ENCODE data around the gene MRPL23. TPM values are rescaled to one million over a fixed set of nuclear protein-coding genes. Genes with fewer than 3 reads are reported as not detected.
"Not testable (repeated sequence)": the region's sequence is repeated elsewhere in the genome, so short reads cannot be mapped to it uniquely, and the experiment has no call there.

Gene MRPL23
- polyA plus RNA-seq, 1 donor, result 70.2 TPM

DNA sequence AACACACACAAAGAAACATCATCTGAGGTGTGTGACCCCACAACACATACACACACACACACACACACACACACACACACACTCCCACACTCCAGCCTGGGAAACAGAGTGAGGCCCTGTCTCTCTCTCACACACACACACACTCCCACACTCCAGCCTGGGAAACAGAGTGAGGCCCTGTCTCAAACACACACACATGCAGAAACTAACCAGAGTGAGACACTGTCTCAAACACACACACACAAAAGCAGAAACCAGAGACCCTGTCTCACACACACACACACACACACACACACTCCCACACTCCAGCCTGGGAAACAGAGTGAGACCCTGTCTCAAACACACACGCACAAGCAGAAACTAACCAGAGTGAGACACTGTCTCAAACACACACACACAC is 7.3 kb upstream of the MRPL23 start:
- not testable (repeated sequence) for H3K27me3 ChIP-seq (ENCODE audit: control insufficient read depth, insufficient read depth, low read length); H3K27ac ChIP-seq (ENCODE audit: low read length); H3K36me3 ChIP-seq (ENCODE audit: control insufficient read depth, insufficient read depth, low read length); H3K4me1 ChIP-seq (ENCODE audit: control insufficient read depth, insufficient read depth, low read length); H3K9me3 ChIP-seq (ENCODE audit: control insufficient read depth, low read depth, low read length); H3K4me3 ChIP-seq (ENCODE audit: low read length)
- no CpG with 5 or more reads among the region's 1 CpG for WGBS (ENCODE audit: insufficient coverage, low lambda C conversion rate)
- DNase-seq, result peak in 1 of 2 donors; percentile 33

DNA sequence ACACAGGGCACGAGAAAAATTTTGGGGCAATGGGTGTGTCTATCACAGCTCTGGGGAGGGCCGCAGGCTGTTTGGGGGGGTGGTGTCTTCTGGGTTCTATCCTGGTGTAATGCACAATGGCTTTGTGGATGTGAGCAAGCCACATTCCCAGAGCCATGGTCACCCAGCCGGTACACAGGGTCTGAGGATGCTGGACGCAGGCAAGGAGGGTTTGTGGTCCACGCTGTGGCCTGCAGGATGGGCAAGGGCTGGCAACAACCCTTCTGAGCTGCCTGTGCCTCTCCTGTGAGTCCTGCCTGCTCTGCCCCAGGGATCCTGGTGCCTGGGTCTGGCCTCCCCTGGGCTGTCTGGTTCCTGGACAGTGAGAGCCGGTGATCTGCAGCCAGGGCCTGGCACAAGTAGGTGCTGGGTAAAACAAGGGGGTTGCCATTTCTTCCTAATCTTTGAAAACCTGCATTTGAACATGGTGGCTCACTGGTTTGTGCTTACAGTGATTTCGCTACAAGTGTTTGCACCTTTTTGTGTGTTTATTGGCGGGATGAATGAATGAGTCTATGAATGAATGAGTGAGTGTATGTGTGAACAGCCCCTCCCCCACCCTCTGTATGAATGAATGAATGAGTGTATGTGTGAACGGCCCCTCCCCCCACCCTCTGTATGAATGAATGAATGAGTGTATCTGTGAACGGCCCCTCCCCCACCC is 4.4 kb upstream of the MRPL23 start:
- H3K27ac ChIP-seq (ENCODE audit: low read length), result no peak overlapping the region
- H3K4me3 ChIP-seq (ENCODE audit: low read length), result no peak overlapping the region
- no peaks in the 10 kb centered on the region for H3K27me3 ChIP-seq (ENCODE audit: control insufficient read depth, insufficient read depth, low read length)
- 100% methylated on average over 1 of the region's 10 CpGs for WGBS (ENCODE audit: insufficient coverage, low lambda C conversion rate)
- no peak for DNase-seq
- no peaks in the 10 kb centered on the region for H3K36me3 ChIP-seq (ENCODE audit: control insufficient read depth, insufficient read depth, low read length)
- H3K4me1 ChIP-seq (ENCODE audit: control insufficient read depth, insufficient read depth, low read length), result no peaks in the 10 kb centered on the region
- peaks cover under 1% of the 10 kb centered on the region for H3K9me3 ChIP-seq (ENCODE audit: control insufficient read depth, low read depth, low read length)

- no peak overlapping the region for H3K27ac ChIP-seq (ENCODE audit: low read length)
- WGBS (ENCODE audit: insufficient coverage, low lambda C conversion rate), result 50% methylated on average over 2 of the region's 15 CpGs
- H3K9me3 ChIP-seq (ENCODE audit: control insufficient read depth, low read depth, low read length), result no peaks in the 10 kb centered on the region
- DNase-seq, result no peak
- H3K36me3 ChIP-seq (ENCODE audit: control insufficient read depth, insufficient read depth, low read length), result no peaks in the 10 kb centered on the region
- H3K4me3 ChIP-seq (ENCODE audit: low read length), result no peak overlapping the region
- no peaks in the 10 kb centered on the region for H3K27me3 ChIP-seq (ENCODE audit: control insufficient read depth, insufficient read depth, low read length)
- no peaks in the 10 kb centered on the region for H3K4me1 ChIP-seq (ENCODE audit: control insufficient read depth, insufficient read depth, low read length)
Observed at GRCh38 chr11:1943576-1943975, 3.6 kb upstream of the MRPL23 start.

GRCh38 chr11:1943977-1944376 is 3.2 kb upstream of the MRPL23 start:
- H3K27me3 ChIP-seq (ENCODE audit: control insufficient read depth, insufficient read depth, low read length), result no peaks in the 10 kb centered on the region
- H3K9me3 ChIP-seq (ENCODE audit: control insufficient read depth, low read depth, low read length), result no peaks in the 10 kb centered on the region
- no peak for DNase-seq
- no peak overlapping the region for H3K4me3 ChIP-seq (ENCODE audit: low read length)
- no peak overlapping the region for H3K27ac ChIP-seq (ENCODE audit: low read length)
- no peaks in the 10 kb centered on the region for H3K4me1 ChIP-seq (ENCODE audit: control insufficient read depth, insufficient read depth, low read length)
- no peaks in the 10 kb centered on the region for H3K36me3 ChIP-seq (ENCODE audit: control insufficient read depth, insufficient read depth, low read length)
- 69% methylated on average over 4 of the region's 9 CpGs for WGBS (ENCODE audit: insufficient coverage, low lambda C conversion rate)

GRCh38 chr11:1947592-1948237 is 583 bp downstream of the MRPL23 start:
- H3K27ac ChIP-seq (ENCODE audit: low read length), result no peak overlapping the region
- no peaks in the 10 kb centered on the region for H3K9me3 ChIP-seq (ENCODE audit: control insufficient read depth, low read depth, low read length)
- H3K27me3 ChIP-seq (ENCODE audit: control insufficient read depth, insufficient read depth, low read length), result no peaks in the 10 kb centered on the region
- no peak overlapping the region for H3K4me3 ChIP-seq (ENCODE audit: low read length)
- no peak for DNase-seq
- no peaks in the 10 kb centered on the region for H3K4me1 ChIP-seq (ENCODE audit: control insufficient read depth, insufficient read depth, low read length)
- WGBS (ENCODE audit: insufficient coverage, low lambda C conversion rate), result no CpG with 5 or more reads among the region's 36 CpGs
- H3K36me3 ChIP-seq (ENCODE audit: control insufficient read depth, insufficient read depth, low read length), result no peaks in the 10 kb centered on the region

DNA sequence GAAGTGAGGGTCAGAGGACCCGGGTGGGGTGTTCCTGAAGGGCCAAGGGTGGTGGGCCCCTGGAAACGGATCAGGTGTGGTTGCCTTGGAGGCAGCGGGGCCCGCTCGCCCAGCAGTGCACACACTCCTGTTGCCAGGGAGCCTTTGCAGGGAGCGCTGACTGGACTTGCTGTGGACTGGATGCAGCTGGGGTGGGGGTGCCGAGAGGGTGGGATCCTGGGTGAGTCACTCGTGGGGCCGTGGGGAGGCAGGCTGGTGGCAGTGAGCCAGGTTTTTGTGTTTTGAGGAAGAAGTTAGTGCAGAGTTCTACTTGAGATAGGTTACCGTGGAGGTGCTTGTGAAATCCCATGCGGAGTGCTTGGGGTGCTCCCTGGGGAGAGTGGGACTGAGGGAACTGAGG is 1.3 kb downstream of the MRPL23 start:
- Histone ChIP-seq H3K9me3 (ENCODE audit: control insufficient read depth, low read depth, low read length) (no peaks in the 10 kb centered on the region), H3K36me3 (ENCODE audit: control insufficient read depth, insufficient read depth, low read length) (no peaks in the 10 kb centered on the region), H3K27me3 (ENCODE audit: control insufficient read depth, insufficient read depth, low read length) (no peaks in the 10 kb centered on the region), H3K27ac (ENCODE audit: low read length) (no peak overlapping the region), H3K4me1 (ENCODE audit: control insufficient read depth, insufficient read depth, low read length) (peaks cover 4% of the 10 kb centered on the region), H3K4me3 (ENCODE audit: low read length) (no peak overlapping the region)
- DNase-seq, result no peak
- WGBS (ENCODE audit: insufficient coverage, low lambda C conversion rate), result no CpG with 5 or more reads among the region's 11 CpGs

DNA sequence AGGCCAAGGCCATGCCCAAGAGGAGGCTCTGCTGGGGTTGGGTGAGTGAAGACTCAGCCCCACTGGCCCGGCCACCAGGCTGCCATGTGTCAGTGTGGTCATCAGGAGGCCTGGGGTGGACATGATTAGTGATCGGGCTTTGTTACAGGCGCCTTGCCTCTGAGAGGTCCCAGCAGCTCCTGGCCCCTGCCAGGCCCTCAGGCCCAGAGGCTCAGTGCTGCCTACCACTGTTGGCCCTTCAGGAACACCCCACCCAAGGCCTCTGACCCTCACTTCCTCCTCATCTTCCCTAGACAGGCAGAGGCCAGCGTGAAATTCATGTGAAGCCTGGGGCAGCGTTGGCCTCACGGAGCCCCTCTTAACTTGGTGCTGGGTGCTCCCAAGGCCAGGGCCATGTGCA is 2.2 kb downstream of the MRPL23 start:
- Histone ChIP-seq H3K27me3 (ENCODE audit: control insufficient read depth, insufficient read depth, low read length) (no peaks in the 10 kb centered on the region), H3K9me3 (ENCODE audit: control insufficient read depth, low read depth, low read length) (no peaks in the 10 kb centered on the region), H3K27ac (ENCODE audit: low read length) (no peak overlapping the region), H3K36me3 (ENCODE audit: control insufficient read depth, insufficient read depth, low read length) (no peaks in the 10 kb centered on the region), H3K4me1 (ENCODE audit: control insufficient read depth, insufficient read depth, low read length) (peaks cover 5% of the 10 kb centered on the region), H3K4me3 (ENCODE audit: low read length) (no peak overlapping the region)
- no CpG with 5 or more reads among the region's 6 CpGs for WGBS (ENCODE audit: insufficient coverage, low lambda C conversion rate)
- DNase-seq, result no peak

GRCh38 chr11:1949922-1950321 is 2.8 kb downstream of the MRPL23 start:
- Histone ChIP-seq H3K27ac (ENCODE audit: low read length) (no peak overlapping the region), H3K4me1 (ENCODE audit: control insufficient read depth, insufficient read depth, low read length) (peaks cover 5% of the 10 kb centered on the region), H3K27me3 (ENCODE audit: control insufficient read depth, insufficient read depth, low read length) (no peaks in the 10 kb centered on the region), H3K36me3 (ENCODE audit: control insufficient read depth, insufficient read depth, low read length) (no peaks in the 10 kb centered on the region), H3K4me3 (ENCODE audit: low read length) (no peak overlapping the region), H3K9me3 (ENCODE audit: control insufficient read depth, low read depth, low read length) (no peaks in the 10 kb centered on the region)
- DNase-seq, result no peak
- WGBS (ENCODE audit: insufficient coverage, low lambda C conversion rate), result no CpG with 5 or more reads among the region's 15 CpGs

DNA sequence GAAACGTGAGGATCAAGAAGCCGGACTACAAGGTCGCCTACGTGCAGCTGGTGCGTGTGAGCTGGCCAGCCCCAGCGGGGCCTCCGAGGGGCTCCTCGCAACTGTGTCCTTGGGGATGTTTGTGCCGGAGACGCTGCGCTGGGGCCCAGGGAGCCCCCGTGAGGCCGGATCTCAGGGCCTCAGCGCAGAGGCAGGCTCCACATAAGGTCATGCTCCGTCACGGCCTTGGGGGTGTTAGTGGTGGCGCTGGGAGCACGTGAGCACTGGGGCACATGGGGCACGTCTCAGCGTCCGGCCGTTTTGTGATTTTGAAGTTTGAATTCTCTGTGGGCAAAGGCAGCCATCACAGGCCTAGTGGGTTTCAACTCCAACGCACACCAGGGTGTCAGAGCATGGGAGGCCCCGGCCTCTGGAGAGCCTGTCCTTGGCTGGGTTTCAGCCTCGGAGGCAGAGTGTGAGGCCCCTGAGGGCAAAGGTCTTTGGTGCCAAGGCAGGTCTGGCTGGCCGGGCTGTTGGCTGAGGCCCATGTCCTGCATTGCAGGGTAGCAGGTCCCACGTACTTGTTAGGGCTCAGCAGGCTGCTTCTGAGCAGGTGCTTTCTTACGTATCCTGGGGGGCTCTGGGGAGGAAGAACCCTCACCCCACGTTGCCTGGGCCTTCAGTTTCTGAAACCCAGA is 5.8 kb downstream of the MRPL23 start:
- Histone ChIP-seq H3K27me3 (ENCODE audit: control insufficient read depth, insufficient read depth, low read length) (no peaks in the 10 kb centered on the region), H3K4me3 (ENCODE audit: low read length) (no peak overlapping the region), H3K27ac (ENCODE audit: low read length) (peak overlapping the region; percentile 69), H3K4me1 (ENCODE audit: control insufficient read depth, insufficient read depth, low read length) (peaks cover 5% of the 10 kb centered on the region), H3K36me3 (ENCODE audit: control insufficient read depth, insufficient read depth, low read length) (no peaks in the 10 kb centered on the region), H3K9me3 (ENCODE audit: control insufficient read depth, low read depth, low read length) (no peaks in the 10 kb centered on the region)
- no CpG with 5 or more reads among the region's 29 CpGs for WGBS (ENCODE audit: insufficient coverage, low lambda C conversion rate)
- DNase-seq, result no peak

- Histone ChIP-seq H3K27ac (ENCODE audit: low read length) (peak overlapping the region; percentile 69), H3K27me3 (ENCODE audit: control insufficient read depth, insufficient read depth, low read length) (no peaks in the 10 kb centered on the region), H3K4me3 (ENCODE audit: low read length) (no peak overlapping the region), H3K9me3 (ENCODE audit: control insufficient read depth, low read depth, low read length) (no peaks in the 10 kb centered on the region), H3K36me3 (ENCODE audit: control insufficient read depth, insufficient read depth, low read length) (no peaks in the 10 kb centered on the region), H3K4me1 (ENCODE audit: control insufficient read depth, insufficient read depth, low read length) (peaks cover 5% of the 10 kb centered on the region)
- no peak for DNase-seq
- no CpG with 5 or more reads among the region's 23 CpGs for WGBS (ENCODE audit: insufficient coverage, low lambda C conversion rate)
Observed at GRCh38 chr11:1953489-1954266, 6.5 kb downstream of the MRPL23 start.

Data from large intestine (tissue), 3 donors.